Upper lobe of right lung (tissue), 1 donor: Measurements from ENCODE around the gene LRMDA. TPM values are rescaled to one million over a fixed set of nuclear protein-coding genes. Genes with fewer than 3 reads are reported as not detected.

Experiments
- ATAC-seq: fragments of 200-7000 bp; cut with Tn5 transposase; one replicate; pipeline ENCODE4 v1.9.1; 2020; ENCODE audit warnings: mild to moderate bottlenecking, moderate library complexity
- DNase-seq: peaks from one replicate; pipeline ENCODE4 v3.0.0-alpha.2; 2020
- H3K27ac ChIP-seq: fragments of 200-600 bp; one replicate; pipeline ENCODE4 v1.8.0; 2022
- H3K27me3 ChIP-seq: fragments of 200-600 bp; one replicate; pipeline ENCODE4 v1.8.0; 2022; ENCODE audit warnings: mild to moderate bottlenecking
- H3K36me3 ChIP-seq: fragments of 200-600 bp; one replicate; pipeline ENCODE4 v1.8.0; 2022
- H3K4me1 ChIP-seq: fragments of 200-600 bp; one replicate; pipeline ENCODE4 v1.8.0; 2022
- H3K4me3 ChIP-seq: fragments of 200-600 bp; one replicate; pipeline ENCODE4 v1.8.0; 2022; ENCODE audit warnings: mild to moderate bottlenecking
- H3K9me3 ChIP-seq: fragments of 200-600 bp; one replicate; pipeline ENCODE4 v1.8.0; 2022
- intact Hi-C: fragments of 100-400 bp; cut with DNase I; formaldehyde crosslinking; loops from one replicate; pipeline ENCODE4 v1.11.0; 2022
- total RNA-seq: library from RNA; stranded (reverse); fragmentation: NEBNext Ultra II Directional; extraction: Animal tissue kit (Norgen Biotek cat#: 25700); gene quantifications from one replicate; pipeline ENCODE4 v1.2.1, GENCODE V29; 2021
- TF ChIP-seq, protein P1 (sequence below): fragments of 200-600 bp; IDR thresholded peaks from one replicate; pipeline ENCODE4 v1.8.0; 2022; ENCODE audit warnings: antibody characterized with exemption
- donor health status: DM: no; HTN: yes; CAD: no; lungs with severe emphysema.

Gene LRMDA
- total RNA-seq, 1 donor from 2014 or later = 20.0 TPM

DNA sequence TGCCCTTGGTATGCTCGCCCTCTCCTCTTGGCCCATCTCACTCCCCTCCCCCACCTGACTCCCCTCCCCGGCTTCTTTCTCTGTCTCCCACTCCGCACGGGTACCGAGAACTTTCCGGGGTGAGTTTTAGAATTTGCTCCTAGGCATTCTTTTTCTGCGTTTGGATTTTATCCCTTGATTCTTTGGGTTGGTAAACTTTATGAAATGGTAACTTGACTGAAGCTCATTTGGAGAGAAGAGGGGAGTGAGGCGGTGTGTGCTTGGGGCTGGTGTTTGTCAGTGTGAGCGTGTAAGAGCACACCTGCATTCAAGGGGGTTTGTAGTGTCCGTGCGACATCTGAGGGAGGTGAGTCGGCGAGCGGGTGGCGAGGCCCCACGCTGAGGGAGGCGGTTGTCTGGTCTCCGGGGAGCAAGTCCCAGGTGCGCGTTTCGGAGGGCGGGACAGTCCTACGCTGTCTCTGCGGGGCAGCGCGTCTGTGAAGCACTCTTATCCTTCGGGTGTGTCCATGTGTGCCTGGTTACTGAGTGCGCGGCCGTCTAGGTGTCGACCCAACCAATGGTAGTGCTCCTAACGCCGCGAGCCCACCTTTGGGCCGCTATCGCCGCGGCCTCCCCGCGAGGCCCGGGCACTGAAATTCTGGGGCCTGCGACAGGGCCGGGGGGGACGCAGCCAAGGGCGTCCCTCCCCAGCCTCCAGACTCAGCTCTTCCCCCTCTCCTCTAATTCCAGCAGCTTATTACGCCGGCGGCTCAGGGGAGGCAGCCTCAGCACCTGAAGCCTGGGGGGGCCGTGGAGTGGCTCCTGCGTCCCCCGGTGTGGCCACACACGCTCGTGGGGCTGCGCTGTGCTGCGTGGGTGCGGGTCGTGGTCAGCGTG is 27.2 kb upstream of the LRMDA start:
- Histone ChIP-seq H3K36me3 (peaks cover under 1% of the 10 kb centered on the region), H3K27me3 (peaks cover 7% of the 10 kb centered on the region), H3K27ac (peak overlapping the region; percentile 96), H3K4me3 (peak overlapping the region; percentile 81), H3K4me1 (peaks cover 17% of the 10 kb centered on the region), H3K9me3 (no peaks in the 10 kb centered on the region)
- ATAC-seq = peak; percentile 25
- intact Hi-C loops = no loop called here
- peak; percentile 89 for DNase-seq
- TF ChIP-seq, protein P1, sequence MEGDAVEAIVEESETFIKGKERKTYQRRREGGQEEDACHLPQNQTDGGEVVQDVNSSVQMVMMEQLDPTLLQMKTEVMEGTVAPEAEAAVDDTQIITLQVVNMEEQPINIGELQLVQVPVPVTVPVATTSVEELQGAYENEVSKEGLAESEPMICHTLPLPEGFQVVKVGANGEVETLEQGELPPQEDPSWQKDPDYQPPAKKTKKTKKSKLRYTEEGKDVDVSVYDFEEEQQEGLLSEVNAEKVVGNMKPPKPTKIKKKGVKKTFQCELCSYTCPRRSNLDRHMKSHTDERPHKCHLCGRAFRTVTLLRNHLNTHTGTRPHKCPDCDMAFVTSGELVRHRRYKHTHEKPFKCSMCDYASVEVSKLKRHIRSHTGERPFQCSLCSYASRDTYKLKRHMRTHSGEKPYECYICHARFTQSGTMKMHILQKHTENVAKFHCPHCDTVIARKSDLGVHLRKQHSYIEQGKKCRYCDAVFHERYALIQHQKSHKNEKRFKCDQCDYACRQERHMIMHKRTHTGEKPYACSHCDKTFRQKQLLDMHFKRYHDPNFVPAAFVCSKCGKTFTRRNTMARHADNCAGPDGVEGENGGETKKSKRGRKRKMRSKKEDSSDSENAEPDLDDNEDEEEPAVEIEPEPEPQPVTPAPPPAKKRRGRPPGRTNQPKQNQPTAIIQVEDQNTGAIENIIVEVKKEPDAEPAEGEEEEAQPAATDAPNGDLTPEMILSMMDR = no peak

DNA sequence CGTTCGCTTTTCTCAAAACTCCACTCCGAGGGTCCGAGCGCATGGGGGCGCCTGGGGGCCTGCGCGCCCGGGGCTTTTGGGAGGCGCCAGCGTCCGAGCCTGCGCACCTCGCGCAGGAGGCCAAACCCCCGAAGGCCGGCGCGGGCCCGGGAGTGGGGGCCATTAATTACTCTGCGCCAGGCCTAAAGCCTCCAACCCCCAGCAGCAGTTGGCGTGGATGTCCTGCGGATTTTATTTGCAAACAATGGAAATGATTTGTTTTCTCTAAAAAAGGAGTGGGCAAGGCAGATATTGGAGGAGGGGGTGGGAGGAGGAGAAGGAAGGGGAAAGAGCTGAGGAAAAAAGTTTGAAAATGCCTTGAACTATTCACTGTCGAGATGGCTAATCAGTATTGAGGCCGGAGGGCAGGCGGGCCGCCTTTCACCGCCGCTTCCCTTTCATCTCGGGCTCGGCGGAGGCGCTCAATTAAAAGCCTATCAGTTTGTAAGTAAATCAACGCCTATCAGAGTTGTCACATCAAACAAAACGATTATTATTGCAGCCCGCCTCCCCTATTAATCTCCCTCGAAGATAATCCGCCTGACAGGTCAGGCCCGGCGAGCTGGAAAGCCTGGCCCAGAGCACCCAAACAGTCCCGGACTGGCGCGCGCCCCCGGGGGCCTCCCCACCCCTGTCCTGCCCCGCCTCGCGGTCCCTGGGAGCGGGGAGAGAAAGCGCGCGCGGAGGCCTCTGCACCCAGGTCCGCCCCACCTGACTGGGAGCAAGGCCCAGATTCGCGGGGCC is 26.4 kb upstream of the LRMDA start:
- peak overlapping the region; percentile 96 for H3K27ac ChIP-seq
- ATAC-seq (peak; percentile 4), DNase-seq (peak; percentile 87)
- peak overlapping the region; percentile 81 for H3K4me3 ChIP-seq
- TF ChIP-seq, protein P1 = no peak
- H3K9me3 ChIP-seq = no peaks in the 10 kb centered on the region
- no peaks in the 10 kb centered on the region for H3K36me3 ChIP-seq
- peaks cover 21% of the 10 kb centered on the region for H3K4me1 ChIP-seq
- peaks cover 7% of the 10 kb centered on the region for H3K27me3 ChIP-seq
- intact Hi-C loops = no loop called here

DNA sequence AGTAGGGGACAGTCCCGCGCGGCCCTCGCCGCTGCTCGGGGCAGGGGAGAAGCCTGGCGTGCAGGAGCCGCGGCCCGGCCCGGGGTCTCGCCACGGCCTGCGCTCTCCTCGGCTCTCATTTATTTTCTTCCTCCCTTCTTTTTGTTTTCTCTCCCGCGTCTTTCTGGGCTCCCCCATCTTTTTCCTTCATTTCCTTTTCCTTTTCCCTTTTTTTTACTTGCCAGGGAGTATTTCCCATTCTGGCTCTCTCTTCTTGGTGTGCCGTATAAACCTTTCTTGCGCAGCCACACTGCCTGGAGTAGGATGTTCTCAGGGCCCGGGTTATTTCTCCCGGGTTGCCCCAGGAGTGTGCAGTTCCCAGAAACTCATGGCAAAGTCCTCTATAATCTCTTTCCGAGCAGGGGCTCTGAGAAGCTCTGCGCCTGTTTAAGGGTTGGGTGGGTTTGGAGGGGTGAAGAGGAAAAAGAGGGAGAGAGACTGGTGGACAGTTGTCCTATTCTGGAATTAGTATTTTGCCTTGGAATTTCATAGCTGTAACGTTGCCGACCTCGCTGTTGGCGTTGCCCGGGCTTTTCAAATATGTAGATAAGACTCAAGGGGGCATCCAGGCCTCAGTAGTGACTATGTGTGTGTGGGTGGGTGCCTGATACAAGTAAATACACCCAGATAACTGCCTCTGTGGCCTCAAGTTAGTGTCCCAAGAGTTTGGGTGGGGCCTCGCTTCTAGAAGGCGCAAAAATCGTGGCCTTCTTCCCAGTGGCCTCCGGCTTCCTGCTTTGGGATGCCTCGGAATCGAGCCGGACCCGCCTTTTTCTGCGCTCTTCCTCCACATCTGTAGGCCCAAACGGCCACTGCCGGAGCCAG is 25.6 kb upstream of the LRMDA start:
- DNase-seq = no peak
- intact Hi-C loops = no loop called here
- TF ChIP-seq, protein P1 = no peak
- H3K27me3 ChIP-seq = peaks cover 7% of the 10 kb centered on the region
- peak overlapping the region; percentile 96 for H3K27ac ChIP-seq
- no peak for ATAC-seq
- H3K4me1 ChIP-seq = peaks cover 24% of the 10 kb centered on the region
- H3K36me3 ChIP-seq = no peaks in the 10 kb centered on the region
- no peaks in the 10 kb centered on the region for H3K9me3 ChIP-seq
- peak overlapping the region; percentile 81 for H3K4me3 ChIP-seq

DNA sequence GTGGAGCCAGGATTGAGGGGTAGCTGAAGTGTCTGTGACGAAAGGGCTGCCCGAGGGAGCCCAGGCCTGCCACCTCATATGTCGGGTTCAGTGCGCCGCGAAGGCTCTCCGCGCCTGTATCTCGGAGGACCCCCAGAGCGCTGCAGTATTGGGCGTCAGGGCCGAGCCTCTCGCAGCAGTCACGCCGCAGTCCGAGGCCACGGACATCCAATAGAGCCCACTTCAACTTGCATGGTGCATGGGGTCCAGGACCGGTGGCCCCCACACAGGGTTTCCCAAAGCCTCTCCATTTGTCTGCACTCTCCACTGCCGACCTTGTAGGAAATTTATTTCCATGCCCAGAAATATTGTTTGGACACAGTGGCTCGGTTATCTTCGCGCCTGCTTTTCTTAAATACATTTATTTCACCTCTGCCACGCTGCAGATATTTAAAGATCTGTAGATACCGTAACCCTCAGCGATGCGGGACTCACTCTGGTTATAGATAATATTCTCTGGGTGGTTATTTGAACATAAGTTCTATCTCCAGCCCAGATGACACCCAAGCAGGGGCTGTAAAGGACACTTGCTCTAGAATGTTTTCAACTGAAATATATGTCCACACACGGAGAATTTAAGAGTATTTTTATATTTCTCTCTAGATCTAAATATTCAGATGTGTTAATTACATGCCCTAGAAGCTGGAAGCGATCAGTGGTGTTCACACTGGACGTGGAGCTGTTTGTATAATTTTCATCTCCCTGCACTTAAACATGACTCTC is 24.8 kb upstream of the LRMDA start:
- H3K4me1 ChIP-seq = peaks cover 24% of the 10 kb centered on the region
- no peak for ATAC-seq
- H3K9me3 ChIP-seq = no peaks in the 10 kb centered on the region
- peaks cover 7% of the 10 kb centered on the region for H3K27me3 ChIP-seq
- peak overlapping the region; percentile 96 for H3K27ac ChIP-seq
- no peaks in the 10 kb centered on the region for H3K36me3 ChIP-seq
- intact Hi-C loops = no loop called here
- peak overlapping the region; percentile 70 for H3K4me3 ChIP-seq
- TF ChIP-seq, protein P1 = no peak
- peak; percentile 67 for DNase-seq
